Chondrocyte (in vitro differentiated cells): ENCODE data around the gene MLLT6. TPM values are rescaled to one million over a fixed set of nuclear protein-coding genes. Genes with fewer than 3 reads are reported as not detected.
"Not testable (repeated sequence)": the region's sequence is repeated elsewhere in the genome, so short reads cannot be mapped to it uniquely, and the experiment has no call there.

Experiments used
- DNase-seq: peaks from one replicate; pipeline ENCODE4 v3.0.0; 2021; ENCODE audit warnings: mixed read lengths, low spot score
- H3K27ac Mint-ChIP-seq: one replicate; pipeline ENCODE4 v1.8.0; 2021; ENCODE audit warnings: mild to moderate bottlenecking, moderate library complexity, mixed read lengths; ENCODE audit not compliant: unreplicated experiment
- H3K27me3 Mint-ChIP-seq: 2 replicates; pipeline ENCODE4 v1.8.0; 2021; ENCODE audit warnings: low read depth, mixed read lengths
- H3K36me3 Mint-ChIP-seq: 2 replicates; pipeline ENCODE4 v1.8.0; 2021; ENCODE audit warnings: low read depth, mixed read lengths
- H3K4me1 Mint-ChIP-seq: 2 replicates; pipeline ENCODE4 v1.8.0; 2021; ENCODE audit warnings: low read depth, mild to moderate bottlenecking, mixed read lengths
- H3K4me3 Mint-ChIP-seq: one replicate; pipeline ENCODE4 v1.8.0; 2021; ENCODE audit warnings: mild to moderate bottlenecking, moderate library complexity, mixed read lengths; ENCODE audit not compliant: unreplicated experiment
- H3K9me3 Mint-ChIP-seq: 2 replicates; pipeline ENCODE4 v1.8.0; 2021; ENCODE audit warnings: low read depth, mixed read lengths
- total RNA-seq: library from RNA; stranded (reverse); gene quantifications from 3 replicates; pipeline ENCODE4 v1.2.1, GENCODE V29; 2021
- TF ChIP-seq, protein P1 (sequence below): fragments of 200-600 bp; sonication (generic); IDR thresholded peaks from 2 replicates; pipeline ENCODE4 v1.5.0; 2021; ENCODE audit warnings: antibody characterized with exemption, mild to moderate bottlenecking, moderate library complexity

MLLT6 gene
- total RNA-seq, 1 donor from 2014 or later, result 50.0 TPM

- Mint-ChIP-seq H3K36me3 (peaks cover 4% of the 10 kb centered on the region), H3K4me3 (no peak overlapping the region), H3K27me3 (no peaks in the 10 kb centered on the region), H3K27ac (no peak overlapping the region), H3K4me1 (peaks cover 7% of the 10 kb centered on the region), H3K9me3 (no peaks in the 10 kb centered on the region)
- DNase-seq, result no peak
- TF ChIP-seq, protein P1, sequence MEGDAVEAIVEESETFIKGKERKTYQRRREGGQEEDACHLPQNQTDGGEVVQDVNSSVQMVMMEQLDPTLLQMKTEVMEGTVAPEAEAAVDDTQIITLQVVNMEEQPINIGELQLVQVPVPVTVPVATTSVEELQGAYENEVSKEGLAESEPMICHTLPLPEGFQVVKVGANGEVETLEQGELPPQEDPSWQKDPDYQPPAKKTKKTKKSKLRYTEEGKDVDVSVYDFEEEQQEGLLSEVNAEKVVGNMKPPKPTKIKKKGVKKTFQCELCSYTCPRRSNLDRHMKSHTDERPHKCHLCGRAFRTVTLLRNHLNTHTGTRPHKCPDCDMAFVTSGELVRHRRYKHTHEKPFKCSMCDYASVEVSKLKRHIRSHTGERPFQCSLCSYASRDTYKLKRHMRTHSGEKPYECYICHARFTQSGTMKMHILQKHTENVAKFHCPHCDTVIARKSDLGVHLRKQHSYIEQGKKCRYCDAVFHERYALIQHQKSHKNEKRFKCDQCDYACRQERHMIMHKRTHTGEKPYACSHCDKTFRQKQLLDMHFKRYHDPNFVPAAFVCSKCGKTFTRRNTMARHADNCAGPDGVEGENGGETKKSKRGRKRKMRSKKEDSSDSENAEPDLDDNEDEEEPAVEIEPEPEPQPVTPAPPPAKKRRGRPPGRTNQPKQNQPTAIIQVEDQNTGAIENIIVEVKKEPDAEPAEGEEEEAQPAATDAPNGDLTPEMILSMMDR, result no peak
These were observed 16.7 kb downstream of the MLLT6 start for GRCh38 chr17:38721802-38722201.

GRCh38 chr17:38724337-38724988, 19.4 kb downstream of the MLLT6 start:
- no peaks in the 10 kb centered on the region for H3K9me3 Mint-ChIP-seq
- H3K36me3 Mint-ChIP-seq, result peaks cover 2% of the 10 kb centered on the region
- TF ChIP-seq, protein P1, result no peak
- peaks cover 12% of the 10 kb centered on the region for H3K4me1 Mint-ChIP-seq
- H3K4me3 Mint-ChIP-seq, result no peak overlapping the region
- H3K27me3 Mint-ChIP-seq, result no peaks in the 10 kb centered on the region
- no peak for DNase-seq
- no peak overlapping the region for H3K27ac Mint-ChIP-seq

DNA sequence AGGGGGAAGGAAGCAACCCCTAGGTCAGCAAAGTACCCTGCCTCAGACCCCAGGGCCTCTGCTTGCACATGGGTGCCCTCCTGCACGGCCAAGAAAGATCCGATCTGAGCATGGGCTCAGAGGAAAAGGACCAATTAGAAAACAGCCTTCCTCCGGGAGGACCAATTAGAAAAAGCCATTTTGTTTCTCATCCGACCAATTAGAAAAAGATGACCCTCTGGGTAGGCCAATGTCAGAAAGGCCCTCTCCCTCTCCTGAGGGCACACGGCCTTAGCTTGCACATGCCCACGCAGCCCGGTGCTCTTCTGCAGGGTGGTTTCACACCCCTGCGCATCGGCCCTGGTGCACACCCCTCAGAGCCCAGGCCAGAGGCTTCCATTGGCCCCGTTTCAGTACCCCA, 20.0 kb downstream of the MLLT6 start:
- Mint-ChIP-seq H3K27me3 (no peaks in the 10 kb centered on the region), H3K4me3 (no peak overlapping the region), H3K4me1 (peaks cover 14% of the 10 kb centered on the region), H3K27ac (no peak overlapping the region), H3K9me3 (no peaks in the 10 kb centered on the region), H3K36me3 (peaks cover 2% of the 10 kb centered on the region)
- TF ChIP-seq, protein P1, result no peak
- DNase-seq, result no peak

DNA sequence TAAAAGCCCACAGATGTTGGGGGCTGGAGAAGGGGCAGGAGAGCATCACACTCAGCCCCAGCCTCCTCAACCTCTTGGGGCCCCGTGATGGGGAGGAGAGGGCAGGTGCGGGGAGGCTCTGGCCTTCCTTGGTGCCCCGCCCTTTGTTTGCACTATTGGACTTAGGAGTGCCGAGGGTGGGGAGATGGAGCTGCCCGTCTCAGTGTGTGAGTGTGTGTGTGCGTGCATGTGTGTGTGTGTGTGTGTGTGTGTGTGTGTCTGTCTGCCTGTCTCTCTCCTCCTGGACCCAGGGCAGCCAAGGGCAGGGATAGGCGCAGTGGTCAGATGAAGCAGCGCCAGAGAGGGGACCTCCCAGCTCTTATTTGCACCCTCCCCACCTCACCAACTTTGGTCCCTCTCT, 21.1 kb downstream of the MLLT6 start:
- not testable (repeated sequence) for DNase-seq, H3K4me3 Mint-ChIP-seq, H3K27ac Mint-ChIP-seq, H3K9me3 Mint-ChIP-seq, H3K36me3 Mint-ChIP-seq, H3K27me3 Mint-ChIP-seq
- peaks cover 22% of the 10 kb centered on the region for H3K4me1 Mint-ChIP-seq

DNA sequence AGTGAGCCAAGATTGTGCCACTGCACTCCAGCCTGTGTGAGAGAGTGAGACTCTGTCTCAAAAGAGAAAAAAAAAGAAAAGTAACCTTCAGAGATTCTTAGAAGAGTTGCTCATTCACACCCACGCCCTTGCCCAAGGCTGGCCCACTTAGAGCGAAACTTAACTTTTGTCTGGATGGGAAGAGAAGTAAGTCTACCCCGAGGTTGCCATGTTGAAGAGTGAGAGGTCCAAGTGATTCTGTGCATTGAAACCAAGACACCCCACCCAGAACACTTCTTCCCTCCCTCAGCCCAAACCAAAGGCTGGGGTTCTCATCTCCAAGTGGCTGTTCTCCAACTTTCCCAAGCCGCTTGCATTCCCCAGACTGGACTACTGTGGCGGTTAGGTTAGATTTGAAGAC, 22.7 kb downstream of the MLLT6 start:
- Mint-ChIP-seq H3K27me3 (no peaks in the 10 kb centered on the region), H3K36me3 (no peaks in the 10 kb centered on the region), H3K4me1 (peaks cover 32% of the 10 kb centered on the region), H3K4me3 (no peak overlapping the region), H3K27ac (no peak overlapping the region), H3K9me3 (no peaks in the 10 kb centered on the region)
- DNase-seq, result no peak
- TF ChIP-seq, protein P1, result no peak

- Mint-ChIP-seq H3K27ac (no peak overlapping the region), H3K9me3 (no peaks in the 10 kb centered on the region), H3K4me1 (peaks cover 32% of the 10 kb centered on the region), H3K27me3 (no peaks in the 10 kb centered on the region), H3K4me3 (no peak overlapping the region), H3K36me3 (peaks cover 3% of the 10 kb centered on the region)
- TF ChIP-seq, protein P1, result no peak
- DNase-seq, result no peak
These were observed 23.3 kb downstream of the MLLT6 start for GRCh38 chr17:38728290-38728831.
